AG08395 (cell line): ENCODE results near the gene EPHB6.

Experiments
- DNase-seq: peaks from one replicate; pipeline ENCODE4 v3.0.0; 2012; ENCODE audit warnings: mixed read lengths, low spot score

Gene EPHB6, protein sequence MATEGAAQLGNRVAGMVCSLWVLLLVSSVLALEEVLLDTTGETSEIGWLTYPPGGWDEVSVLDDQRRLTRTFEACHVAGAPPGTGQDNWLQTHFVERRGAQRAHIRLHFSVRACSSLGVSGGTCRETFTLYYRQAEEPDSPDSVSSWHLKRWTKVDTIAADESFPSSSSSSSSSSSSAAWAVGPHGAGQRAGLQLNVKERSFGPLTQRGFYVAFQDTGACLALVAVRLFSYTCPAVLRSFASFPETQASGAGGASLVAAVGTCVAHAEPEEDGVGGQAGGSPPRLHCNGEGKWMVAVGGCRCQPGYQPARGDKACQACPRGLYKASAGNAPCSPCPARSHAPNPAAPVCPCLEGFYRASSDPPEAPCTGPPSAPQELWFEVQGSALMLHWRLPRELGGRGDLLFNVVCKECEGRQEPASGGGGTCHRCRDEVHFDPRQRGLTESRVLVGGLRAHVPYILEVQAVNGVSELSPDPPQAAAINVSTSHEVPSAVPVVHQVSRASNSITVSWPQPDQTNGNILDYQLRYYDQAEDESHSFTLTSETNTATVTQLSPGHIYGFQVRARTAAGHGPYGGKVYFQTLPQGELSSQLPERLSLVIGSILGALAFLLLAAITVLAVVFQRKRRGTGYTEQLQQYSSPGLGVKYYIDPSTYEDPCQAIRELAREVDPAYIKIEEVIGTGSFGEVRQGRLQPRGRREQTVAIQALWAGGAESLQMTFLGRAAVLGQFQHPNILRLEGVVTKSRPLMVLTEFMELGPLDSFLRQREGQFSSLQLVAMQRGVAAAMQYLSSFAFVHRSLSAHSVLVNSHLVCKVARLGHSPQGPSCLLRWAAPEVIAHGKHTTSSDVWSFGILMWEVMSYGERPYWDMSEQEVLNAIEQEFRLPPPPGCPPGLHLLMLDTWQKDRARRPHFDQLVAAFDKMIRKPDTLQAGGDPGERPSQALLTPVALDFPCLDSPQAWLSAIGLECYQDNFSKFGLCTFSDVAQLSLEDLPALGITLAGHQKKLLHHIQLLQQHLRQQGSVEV

DNA sequence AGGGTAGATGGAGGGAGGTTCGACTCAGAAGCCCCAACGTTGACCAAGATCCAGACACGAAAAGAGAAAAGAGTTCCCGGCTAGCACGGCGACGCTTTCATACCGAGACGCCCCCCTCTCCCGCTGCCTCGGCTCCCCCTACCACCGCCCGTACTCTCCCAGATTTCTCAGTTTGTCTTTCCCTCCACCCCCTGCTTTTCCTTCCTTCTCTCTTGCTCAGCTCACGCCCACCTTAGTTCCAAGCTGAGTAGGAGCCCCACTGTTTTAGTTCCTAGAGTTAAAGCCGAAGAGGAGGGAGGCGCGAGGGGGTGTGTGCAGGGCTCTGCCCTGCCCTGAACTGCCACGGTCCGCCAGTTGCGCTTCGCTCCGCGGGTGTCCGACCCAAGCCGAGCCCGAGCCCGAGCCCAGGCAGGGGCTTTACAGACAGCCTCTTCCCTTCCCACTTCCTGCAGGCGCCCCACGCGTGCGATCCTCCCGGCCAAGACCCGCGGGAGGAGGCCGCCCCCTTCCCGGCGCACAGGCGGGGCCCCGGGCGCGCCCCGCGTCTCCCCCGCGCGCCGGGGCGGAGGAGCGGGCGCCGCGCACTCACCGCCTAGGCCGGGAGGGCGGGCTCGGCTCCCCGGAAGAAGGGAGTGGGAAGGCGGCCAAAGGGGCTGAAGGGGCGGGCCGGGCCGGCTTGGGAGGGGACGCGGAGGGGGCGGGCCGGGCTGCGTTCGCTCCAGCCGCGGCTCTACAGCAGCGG is at the start of gene EPHB6:
Gene EPHB6 (plus strand): TSS at position 705 of the 742 bp plus-strand sequence. CDS start 8,152 bp downstream, outside the sequence.
- peak; percentile 48 for DNase-seq

DNA sequence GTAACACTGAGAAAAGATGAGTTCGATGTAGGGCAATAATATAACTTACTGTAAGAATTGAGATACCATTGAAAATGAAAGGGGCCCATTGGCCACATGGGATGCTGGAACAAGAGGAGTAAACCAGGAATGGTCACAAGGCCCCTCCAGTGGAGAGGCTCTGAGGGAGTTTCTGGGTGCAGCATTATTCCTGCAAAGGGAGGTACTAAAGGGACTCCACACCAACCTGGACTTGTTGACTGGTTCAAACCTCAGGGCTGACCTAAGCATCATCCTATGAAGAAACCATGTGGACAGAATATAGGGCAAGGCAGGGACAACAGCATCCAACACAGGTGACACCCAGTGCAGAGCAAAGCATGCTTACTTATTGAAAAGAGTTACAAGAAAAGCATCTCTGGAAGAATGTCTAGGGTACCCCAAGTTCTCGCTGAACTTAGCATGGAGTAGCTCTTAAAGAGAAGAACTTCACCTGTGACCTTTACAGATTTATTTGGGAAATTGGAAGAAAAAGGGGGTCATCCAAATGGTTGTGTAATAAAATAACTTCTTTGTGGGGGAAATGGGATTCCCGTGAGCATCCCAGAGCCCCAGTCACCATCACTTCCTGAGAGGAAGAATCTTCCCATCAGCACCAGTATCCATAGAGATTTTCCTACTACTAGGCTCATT is 49.4 kb upstream of the EPHB6 start:
- DNase-seq = no peak

DNA sequence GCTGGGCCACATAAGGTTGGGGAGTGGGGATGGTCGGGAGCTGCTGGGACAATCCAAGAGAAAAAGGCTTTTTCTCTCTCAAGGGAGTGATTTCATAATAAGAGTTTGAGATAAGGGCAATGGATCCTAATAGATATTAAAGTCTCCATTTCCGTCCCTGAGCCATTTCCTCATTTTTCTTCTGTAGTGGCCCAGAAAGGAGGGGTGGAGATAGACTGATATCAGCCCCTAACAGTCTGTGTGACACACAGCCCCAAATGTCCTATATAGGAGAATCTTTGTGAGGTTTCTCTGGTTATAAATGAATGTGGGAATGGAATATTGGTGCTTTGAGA is 48.9 kb upstream of the EPHB6 start:
- no peak for DNase-seq

DNA sequence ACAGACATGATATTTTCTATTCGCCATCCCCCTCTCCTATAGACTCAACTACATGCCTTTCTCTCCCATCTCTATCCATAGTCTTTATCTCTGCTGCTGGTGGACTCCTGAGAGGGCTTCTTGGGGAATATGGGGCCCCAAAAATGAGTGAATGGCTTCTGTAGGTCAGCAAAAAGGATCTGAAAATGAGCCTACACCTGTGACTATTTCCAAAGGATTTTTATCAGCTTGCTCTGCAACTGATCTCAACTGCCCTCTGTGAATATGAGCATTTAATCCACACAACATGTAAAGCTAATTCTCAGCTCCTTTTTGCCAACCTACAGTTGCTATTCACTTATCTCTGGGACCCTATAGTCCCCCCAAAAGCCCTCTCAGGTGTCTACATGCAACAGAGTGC is 47.9 kb upstream of the EPHB6 start:
- no peak for DNase-seq

DNA sequence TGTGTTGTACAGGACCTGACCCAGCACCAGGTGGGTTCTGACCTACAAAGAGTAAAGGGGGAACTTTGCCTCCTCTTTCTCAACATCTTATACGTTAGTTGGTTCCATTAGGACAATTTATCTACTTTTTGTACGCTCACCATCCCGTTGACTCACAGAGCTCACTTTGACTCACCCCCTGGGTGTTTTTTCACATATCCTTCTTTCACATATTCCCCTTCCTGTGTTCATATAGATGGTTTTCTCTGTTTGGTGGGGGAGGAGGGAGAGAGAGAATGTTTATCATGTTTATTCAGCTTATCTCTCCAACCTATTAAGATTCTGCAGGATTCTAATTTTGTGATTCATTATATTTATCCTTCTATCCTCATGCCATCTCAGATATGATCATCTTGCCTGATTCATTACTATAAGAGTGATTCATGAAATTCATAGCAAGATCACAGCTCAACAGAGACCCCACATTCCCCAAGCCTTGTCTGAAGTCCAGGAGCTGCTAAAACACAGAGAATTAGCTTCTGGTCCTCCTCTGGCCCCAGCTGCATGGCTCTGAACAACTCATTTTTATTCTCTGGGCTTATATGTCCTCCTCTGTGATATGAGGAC is 46.9 kb upstream of the EPHB6 start:
- no peak for DNase-seq

DNA sequence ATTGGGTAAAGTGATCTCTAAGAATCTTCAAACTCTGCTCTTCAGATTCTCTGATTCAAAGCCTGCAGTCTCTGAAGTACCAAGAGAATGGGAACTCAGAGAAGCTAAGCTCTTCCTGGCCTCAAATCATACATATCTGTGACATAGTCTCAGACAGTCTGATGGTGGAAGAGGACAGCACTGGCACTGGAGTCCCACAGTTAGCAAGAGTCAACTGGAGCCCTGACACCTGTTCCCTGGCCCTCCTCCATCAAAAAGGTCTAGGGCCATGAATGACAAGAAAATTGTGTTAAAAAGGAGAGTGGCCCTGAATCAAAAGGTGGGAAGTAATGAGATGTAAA is 46.4 kb upstream of the EPHB6 start:
- no peak for DNase-seq

DNA sequence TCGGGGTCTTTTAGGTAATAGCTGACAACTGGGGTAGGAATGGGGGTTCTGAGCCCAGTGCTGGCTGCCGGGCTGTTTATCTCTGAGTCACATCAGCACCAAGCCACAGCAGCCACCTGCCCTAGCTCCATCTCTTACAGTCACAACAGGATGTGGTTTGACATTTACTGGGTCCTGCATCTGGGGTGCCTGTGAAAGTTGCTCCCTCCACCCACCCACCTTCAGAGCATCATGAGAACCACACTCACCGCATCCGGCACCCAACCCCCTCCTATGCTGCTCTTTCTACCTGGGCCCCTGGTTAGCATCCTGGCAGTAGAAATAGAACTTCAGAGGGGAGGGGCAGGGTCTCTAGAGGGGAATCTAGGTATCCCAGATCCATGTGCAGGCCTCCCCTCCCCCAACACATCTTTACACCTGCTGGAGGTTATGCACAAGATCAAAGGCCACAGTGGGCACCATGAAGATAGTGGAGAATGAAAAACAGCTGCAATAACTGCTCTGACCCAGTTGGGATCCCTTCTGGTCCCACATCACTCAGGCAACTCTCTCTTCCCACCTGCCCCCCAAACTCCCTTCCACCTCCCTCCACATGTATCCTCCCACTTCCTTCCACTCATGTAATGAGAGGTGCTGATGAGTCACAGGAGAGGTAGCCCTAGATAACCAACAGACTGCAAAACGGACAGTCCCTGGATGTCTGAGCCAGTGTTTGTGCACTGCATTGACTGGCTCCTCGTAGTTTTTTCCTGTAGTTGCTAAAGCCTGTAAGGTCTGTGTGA is 45.9 kb upstream of the EPHB6 start:
- no peak for DNase-seq

DNA sequence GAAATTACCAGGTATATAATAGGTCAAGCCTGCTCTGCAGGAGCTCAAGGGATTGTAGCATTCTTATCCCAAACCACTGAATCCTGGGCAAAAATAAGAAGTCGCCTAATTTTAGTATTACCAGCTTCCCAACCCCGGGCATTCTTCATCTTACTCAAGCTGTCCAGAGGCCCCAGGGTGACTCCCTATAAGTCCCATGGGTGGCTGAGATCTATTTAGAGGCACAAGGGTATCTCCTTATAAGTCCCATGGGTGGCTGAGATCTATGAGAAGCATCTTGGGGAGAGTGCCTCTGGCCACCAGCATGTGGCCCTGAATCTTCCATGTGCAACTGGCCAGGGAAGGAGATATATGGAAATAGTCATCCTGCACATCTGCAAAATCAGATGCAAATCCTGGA is 45.2 kb upstream of the EPHB6 start:
- no peak for DNase-seq

DNA sequence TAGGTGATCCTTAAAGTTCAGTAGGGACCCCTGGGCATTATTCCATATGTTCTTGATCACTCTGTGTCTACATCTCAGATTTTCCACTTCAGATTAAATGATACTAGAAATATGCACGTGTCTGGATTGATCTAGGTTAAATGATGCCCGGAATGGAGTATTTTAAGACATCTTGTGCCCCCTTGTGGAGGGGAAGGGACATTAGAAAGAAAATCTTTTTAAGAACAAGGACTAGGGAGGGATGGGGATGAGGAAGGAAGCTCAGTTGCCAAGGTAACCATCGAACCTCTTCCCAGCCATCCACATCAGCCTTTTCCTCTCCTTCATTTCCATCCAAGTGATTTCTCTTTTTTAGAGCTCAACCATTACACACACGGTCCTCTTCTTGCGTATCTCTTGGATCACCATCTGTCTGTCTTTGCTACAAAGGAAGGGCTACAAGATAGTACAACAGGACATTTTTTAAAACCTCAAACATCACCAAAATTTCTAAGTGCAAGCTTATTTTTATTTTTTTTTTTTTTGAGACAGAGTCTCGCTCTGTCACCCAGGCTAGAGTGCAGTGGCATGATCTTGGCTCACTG is 43.6 kb upstream of the EPHB6 start:
- DNase-seq = peak; percentile 55

DNA sequence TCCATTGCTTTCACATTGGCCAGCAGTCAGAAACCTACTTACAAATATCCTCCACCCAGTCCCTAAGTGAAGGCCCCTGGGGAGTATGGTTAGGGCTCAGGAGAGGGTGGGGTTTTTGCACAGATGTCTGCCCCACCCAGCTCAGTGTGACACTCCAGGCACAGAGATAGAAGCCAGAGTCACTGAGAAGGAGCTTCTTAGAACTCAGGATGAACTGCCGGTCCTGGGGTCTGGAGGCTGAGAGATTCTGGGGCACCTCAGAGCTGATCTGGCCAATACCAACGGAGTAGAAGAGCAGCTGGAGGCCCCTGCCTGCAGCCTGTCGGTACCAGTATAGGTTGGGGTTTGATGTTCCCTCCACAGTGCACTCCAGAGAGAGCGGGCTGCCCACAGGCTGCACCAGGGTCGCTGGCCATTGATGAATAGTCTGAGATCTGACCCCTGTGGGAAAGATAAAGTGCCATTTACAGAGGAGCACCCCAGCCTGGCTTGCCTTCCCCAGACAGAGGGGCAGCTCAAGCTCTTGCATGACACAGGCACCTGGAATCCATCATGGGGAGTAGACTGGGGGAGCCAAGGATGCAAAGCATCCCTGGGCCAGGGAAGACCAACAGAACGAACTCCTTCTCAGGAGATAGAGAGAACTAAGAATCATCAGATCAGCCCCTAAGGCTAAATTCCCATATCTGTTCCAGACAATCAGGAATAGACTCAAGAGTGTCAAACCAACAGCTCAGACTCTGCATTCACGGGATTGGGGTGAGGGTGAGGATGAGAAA is 42.2 kb upstream of the EPHB6 start:
- DNase-seq = no peak

DNA sequence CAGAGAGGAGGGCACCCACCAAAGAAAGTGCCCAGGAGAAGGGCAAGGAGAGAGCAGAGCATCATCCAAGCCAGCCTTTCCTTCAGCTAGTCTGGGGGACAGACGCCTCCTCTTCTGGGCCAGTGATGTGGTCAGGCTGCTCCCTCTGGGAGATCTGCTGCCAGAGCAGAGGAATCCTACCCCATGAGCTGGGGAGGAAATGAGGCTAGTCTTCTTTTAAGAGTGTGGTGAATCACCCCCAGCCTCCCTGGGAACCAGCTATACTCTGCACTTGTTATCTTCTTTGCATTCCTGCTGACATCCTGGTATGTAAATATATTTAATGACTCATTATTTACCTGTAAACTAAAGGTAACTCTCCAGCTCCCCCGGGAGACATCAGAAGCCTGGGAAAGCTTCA is 41.6 kb upstream of the EPHB6 start:
- DNase-seq = peak; percentile 68

DNA sequence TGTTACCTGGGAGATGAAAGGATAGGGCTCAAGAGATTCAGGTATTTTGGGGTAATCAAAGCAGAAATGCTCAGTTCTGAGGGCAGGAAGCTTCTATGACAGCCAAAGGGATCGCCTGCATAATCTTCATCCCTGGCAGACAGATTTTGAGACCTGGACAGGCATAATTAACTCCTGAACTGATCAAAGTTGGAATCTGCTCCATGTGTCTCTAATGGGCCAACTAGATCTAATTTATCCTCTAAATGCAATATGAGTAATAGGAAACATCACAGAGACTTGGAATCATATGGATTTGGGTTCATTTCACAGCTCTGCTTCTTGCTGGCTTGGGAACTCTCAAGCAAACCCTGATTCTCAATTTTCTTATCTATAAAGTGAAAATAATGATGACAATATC is 41.2 kb upstream of the EPHB6 start:
- DNase-seq = no peak

DNA sequence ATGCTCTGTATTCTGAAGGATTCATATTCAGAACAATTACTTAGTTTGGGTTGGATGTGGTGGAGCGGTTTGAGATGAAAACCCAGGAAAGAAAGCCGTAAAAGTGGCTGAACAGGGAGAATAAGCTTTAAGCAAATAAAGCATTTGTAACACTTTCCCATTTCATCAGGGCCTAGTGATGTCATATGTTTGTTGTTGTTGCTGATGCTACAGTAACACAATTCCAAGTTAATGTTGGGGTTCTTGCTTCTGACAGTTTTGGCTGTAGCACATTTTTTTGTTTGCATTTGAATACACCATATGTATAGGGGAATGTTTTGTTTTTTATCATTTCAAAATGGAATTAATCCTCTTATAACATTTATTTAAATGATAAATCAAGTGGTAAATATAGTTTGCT is 40.4 kb upstream of the EPHB6 start:
- DNase-seq = no peak

DNA sequence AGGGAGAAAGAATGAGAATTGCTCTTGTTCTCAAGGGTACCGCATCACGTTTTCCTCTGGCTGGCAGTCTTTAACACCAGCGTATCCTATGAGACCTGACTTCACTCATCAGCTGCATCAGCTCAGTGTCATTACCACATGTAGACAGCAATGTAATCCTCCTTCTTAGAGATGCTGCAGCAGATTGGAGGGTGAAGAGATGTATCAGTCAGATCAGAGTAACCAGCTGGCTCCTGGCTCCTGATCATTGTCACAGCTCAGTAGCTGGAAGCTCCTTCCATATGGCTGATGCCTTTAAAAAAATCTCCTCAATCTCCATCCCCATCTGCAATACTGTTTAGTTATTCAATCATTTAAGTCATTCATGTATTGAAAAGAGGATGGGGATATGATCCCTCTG is 39.7 kb upstream of the EPHB6 start:
- no peak for DNase-seq

DNA sequence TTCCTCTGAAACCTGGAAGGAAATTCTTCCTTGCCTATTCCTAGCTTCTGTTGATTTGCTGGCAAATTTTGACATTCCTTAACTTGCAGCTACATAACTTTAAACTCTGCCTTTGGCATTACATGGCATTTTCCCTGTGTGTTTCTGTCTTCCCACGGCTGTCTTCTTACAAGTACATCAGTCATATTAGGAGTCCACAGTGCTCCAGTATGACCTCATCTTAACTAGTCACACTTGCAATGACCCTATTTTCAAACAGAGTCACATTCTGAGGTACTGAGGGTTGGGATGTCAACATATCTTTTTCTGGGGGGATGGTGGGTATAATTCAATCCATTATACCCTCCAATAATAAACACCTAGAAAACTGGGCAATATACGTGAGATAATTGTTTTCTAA is 37.4 kb upstream of the EPHB6 start:
- no peak for DNase-seq

DNA sequence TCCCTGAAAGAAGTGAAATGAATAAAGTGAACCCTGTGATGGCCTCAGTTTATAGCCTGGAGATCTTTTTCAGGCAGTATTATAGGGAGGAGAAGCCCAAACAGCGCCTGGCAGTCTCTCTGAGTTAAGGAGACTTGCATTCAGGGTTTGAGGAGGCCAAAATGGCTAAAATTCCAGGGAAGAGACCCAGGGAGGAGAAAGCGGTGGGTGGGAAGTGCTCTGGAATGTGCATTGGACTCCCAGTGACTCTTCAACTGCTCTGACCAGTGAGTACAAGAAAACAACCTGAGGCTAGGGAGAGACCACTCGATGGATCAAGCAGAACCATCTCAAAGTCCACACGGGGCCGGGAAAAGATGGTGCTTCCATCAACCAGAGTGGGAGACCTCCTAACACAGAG is 35.3 kb upstream of the EPHB6 start:
- DNase-seq = no peak

DNA sequence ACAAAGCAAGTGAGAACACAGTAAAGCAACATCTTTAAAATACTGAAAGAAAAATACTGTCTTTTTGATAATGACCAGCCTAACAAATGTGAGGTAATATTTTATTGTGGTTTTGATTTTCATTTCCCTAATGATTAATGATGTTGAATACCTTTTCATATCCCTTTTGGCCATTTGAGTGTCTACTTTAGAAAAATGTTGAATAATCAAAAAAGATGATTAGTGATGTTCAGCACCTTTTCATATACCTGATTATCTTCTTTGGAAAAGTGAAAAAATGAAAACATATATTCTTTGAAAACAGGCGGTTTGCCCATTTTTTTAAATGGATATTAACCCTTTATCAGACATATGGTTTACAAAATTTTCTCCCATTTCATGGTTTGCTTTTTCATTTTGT is 32.2 kb upstream of the EPHB6 start:
- no peak for DNase-seq

DNA sequence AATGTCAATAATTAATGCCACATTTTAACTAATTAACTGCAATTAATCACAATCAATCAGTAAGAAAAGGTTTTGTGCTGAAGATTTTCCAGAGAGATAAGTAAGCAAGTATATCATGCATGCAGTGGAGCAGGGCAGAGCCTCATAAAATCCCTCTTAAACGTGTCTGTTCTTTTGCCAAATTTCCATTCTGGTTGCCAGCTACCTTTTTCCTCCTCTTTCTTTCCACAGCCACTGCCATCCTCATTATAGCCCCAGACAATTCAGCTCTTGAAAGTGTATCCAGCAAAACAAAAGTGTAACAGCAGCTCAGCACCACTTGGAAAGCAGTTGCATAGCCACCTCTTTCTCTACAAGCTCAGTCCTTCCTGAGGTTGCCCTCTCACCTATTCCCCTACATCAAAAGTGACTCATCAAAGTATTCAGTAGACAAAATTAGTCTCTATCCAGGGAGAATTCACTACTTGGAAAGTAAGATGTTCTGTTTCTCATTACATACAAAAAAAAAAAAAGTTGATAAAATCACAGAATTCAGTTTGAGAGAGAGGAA is 26.9 kb upstream of the EPHB6 start:
- no peak for DNase-seq

DNA sequence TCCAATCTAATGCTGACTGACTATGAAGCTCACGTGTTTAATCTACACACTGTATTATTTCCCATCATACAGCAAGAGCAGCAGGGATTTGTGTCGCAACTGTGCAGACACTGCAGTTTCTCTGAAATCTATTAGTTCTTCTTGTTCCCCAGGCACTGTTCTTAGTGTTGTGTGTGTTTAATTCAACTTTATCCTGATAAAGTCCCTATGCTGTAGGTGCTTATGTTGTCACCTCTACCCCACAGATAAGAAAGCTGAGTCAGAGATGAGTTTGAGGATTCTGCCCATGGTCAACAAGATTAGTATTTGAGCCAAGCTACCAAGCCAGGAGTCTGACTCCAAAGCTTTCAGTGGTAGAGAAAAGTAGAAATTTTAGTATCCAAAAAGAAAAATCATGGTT is 22.5 kb upstream of the EPHB6 start:
- no peak for DNase-seq
